Central memory CD4-positive, alpha-beta T cell (primary cell): ENCODE data around the gene ATXN1L.
"Not testable (repeated sequence)": the region's sequence is repeated elsewhere in the genome, so short reads cannot be mapped to it uniquely, and the experiment has no call there.

ENCODE experiments used
- DNase-seq: peaks from one replicate; pipeline ENCODE4 v3.0.0; 2022
- total RNA-seq, 3 experiments: gene quantifications; one replicate each; lab custom pipeline; 2026; lab: John Stamatoyannopoulos, UW

Gene ATXN1L
- total RNA-seq = 53.9 to 96.9 (median 79.5) reads per million in 3 experiments

GRCh38 chr16:71845639-71846430, at the start of gene ATXN1L:
ATXN1L (plus strand) TSS chr16:71845976; CDS start chr16:71849741, 3,765 bp downstream.
- peak; percentile 93 for DNase-seq

- DNase-seq = no peak
Observed at GRCh38 chr16:71796501-71797097, 49.2 kb upstream of the ATXN1L start.

GRCh38 chr16:71803305-71803690, 42.5 kb upstream of the ATXN1L start:
- no peak for DNase-seq

DNA sequence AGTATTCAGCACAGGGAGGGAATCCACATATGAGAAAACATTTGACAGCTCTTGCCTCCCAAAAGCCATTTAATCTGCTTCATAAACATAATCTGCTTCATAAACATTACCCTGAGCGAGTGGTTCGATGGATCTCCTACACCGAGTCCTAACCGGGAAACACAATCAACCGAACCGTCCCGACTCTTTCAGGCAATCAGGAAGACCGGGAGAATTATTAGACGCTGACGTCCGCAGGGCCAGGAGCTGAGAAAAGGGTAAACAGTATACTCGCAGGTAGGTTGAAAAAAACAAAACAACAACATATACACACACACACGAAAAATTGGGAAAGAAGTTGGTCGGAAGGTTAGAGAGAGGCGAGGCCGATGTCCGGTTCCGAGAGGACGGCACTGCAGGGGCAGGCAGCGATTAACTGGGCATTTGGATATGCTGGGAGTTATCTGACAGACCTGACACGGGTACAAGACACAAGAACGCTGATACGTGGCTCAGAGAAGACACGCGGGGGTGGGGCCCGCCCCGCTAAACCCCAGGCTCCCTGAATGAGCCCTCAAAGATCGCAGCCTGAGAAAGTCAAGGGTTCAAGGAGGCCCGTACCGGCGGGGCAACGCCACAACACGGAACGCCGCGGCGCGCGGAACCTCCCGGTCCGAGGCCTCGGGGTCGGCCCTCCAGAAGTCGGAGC, 37.7 kb upstream of the ATXN1L start:
- DNase-seq = no peak

DNA sequence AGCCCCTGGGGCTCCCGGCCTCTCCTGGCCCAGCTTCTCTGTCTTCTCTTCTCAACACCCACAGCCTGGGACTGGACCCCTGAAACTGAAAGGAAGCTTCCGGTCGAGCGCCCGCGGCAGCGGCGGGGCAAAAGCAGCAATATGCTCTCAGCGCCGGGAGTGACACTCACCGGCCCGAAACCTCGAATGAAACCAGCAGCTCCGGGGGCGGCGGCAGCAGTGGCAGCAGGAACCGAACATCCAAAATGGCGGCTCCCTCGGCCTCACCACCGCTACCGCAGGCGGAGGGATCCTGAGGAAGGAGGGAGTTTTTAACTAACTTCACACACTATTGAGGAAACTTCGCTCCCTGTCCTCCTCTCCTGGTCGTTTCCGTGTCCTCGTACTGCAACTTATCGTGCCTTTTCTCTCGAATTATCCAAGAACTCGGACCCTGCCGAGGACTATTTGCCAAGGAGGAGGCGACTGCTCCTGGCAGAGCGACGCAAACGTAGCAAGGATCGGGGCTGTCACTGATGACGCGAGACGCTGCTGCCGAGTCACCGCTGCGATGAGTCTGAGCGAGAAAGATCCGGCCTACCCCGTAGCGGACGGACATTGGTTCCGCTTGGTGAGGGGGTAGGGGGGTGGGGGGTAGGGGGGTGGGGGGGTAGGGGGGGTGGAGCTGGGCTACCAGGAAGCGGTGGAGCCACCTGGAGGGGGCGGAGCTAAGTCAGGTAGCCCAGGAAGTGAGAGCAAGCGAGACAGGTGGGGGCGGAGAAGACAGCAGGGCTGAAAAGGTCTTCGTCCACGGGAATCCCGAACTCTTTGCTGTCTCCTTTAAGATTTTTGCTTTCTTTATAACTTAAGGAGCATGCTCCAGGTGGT, 37.0 kb upstream of the ATXN1L start, which contains the start of gene AP1G1:
Gene AP1G1 (minus strand): TSS at position 242 of the 867 bp plus-strand sequence. CDS start 19,355 bp downstream, outside the sequence.
- peak; percentile 96 for DNase-seq

DNA sequence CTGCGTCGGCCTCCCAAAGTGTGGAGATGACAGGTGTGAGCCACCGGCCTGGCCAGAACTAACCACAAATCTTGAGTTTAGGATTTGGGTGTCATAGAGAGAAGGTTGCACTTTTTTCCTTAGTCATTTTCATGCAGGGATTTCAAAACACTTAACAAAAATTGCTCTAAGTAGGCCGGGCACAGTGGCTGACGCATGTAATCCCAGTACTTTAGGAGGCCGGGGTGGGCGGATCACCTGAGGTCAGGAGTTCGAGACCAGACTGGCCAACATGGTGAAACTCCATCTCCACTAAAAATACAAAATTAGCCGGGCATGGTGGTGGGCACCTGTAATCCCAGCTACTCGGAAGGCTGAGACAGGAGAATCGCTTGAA, 35.6 kb upstream of the ATXN1L start:
- DNase-seq = not testable (repeated sequence)

DNA sequence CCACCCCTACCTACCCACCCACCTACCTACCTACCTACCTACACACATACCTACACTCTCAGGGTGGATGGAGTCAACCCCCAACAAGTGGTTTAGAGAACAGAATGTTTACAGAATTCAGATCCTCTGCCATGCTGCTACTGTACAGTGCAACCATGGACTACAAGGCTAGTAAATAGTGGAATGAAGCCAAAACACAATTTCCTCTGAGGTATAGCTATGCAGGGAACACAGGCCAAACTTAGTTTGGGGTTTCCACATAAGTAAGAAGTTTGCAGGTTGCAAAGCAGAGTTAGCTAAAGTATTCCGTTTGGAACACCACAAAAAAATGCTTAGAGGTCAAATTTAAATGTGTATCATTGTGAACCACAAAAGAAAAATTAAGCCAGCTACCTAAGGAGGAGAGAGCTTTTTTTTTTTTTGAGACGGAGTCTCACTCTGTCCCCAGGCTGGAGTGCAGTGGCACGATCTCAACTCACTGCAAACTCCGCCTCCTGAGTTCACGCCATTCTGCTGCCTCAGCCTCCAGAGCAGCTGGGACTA, 34.4 kb upstream of the ATXN1L start:
- DNase-seq = peak; percentile 43

- DNase-seq = not testable (repeated sequence)
Observed at GRCh38 chr16:71817155-71817500, 28.6 kb upstream of the ATXN1L start.

- DNase-seq = no peak
Observed at GRCh38 chr16:71826533-71827017, 19.2 kb upstream of the ATXN1L start.

- no peak for DNase-seq
Observed at GRCh38 chr16:71830359-71830758, 15.4 kb upstream of the ATXN1L start.

- not testable (repeated sequence) for DNase-seq
Observed at GRCh38 chr16:71831698-71832097, 14.1 kb upstream of the ATXN1L start.

GRCh38 chr16:71832112-71832511, 13.7 kb upstream of the ATXN1L start:
- DNase-seq = not testable (repeated sequence)

DNA sequence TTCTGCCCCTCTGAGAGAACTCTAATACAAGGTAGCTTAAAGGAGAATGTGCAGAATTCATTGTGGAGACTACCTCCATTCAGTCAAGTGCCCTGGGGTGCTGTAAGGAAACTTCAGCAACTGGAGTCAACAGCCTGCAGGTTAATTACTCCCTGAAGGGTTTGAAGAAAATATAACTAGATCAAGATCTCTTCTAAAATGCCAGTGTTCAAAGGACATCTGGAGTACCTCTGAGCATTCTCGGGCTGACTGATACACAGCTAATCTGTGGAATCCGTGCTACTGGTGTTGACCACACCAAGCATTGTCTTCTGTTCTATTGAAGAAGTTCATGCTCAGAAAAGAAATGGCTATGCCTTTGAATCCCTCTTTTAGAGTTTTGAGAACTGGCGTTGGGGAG, 11.5 kb upstream of the ATXN1L start:
- no peak for DNase-seq

DNA sequence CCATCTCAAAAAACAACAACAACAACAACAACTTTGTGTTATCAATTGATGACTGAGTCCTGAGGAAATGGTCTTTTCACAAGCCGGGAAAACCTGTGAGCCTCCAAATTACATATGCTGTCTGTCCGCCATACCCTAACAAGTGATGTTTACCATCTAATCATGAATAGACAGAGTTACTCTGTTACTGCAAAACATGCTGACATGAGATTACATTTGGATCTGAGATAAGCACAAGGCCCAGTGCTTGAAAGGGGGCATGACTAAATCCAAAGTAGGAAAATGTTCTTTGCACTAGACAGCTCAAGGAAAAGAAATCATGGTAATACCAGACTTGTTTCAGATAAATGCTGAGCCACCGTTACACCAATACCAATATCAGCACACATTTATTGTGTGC, 8.6 kb upstream of the ATXN1L start:
- no peak for DNase-seq

DNA sequence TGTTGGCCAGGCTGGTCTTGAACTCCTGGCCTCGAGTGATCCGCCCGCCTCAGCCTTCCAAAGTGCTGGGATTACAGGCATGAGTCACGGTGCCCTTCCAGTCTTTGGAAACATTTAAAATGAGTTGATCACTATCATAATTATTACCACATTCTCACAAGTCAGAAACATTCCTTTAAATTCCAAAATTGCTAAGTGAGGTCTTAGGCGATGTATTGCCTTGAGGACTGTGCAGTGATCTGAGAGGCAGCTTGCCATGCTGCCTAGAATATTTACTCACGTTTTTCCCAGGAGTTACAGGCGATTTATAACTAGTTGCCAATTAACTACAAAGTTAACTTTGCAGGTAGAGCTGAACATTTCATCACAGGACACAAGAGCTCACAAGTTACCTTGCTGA, 5.7 kb upstream of the ATXN1L start:
- no peak for DNase-seq

GRCh38 chr16:71843572-71843971, 2.2 kb upstream of the ATXN1L start:
- no peak for DNase-seq

DNA sequence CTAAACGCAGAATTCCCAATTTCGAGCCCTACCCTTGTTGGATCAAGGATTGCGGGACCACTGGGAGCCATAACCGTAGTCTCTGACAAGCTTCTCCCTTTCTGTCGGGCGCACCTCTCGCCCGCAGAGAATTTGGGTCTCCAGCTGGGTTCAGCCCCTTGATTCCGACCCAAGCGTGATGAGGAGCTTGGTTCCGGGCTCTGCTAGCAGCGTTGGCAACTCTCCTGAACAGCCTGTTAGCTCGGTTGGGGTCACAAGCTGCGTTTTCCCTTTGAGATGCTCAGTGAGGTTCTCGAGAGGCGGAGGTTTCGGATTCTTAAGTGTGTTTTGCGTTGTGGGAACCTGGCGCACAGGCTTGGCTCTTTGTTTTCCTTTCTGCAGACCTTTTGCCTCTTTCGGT, 655 bp downstream of the ATXN1L start:
- DNase-seq = peak; percentile 3

DNA sequence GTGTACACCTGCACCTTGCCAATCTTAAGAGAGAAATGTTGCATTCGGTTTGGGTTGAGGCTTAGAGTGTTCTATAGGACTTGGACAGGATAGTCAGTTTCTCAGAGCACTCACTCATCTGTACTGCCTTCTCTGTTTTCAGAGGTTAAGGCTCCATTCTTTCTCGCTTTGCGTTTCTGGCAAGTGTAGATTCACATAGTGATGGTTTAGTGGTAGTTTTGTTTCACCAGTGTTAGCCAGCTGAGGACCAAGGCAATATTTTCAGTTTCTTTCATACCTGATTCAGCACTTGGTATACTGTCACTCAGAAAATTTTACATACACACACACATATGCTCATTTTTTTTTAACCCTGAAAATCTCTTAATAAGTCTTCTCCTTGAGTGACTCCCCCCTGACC, 1.3 kb downstream of the ATXN1L start:
- DNase-seq = no peak

GRCh38 chr16:71848622-71849021, 2.8 kb downstream of the ATXN1L start:
- no peak for DNase-seq

GRCh38 chr16:71851746-71852145, 6.0 kb downstream of the ATXN1L start:
- no peak for DNase-seq

- DNase-seq = no peak
Observed at GRCh38 chr16:71852158-71852557, 6.4 kb downstream of the ATXN1L start.

DNA sequence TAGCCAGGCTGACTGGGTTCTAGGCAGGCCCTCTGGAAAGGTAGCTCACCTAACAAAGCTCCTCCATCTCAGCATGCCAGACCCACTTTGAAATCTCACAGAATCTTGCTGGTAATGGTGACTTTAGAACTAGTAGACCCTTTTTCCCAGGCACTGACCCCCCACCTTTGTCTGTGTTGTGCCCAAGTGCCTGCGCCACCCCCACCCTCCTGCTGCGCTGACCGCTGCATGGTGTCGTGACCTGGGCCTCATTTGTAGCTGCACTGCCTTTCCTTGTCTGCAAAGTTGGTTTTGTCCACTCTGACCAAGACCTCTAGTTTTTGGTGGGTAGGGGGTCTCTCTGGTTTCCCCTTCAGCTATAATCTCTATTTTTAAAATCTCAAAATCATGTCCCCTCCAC, 6.8 kb downstream of the ATXN1L start:
- DNase-seq = no peak
